ENCODE data around the gene SLC16A4. TPM values are rescaled to one million over a fixed set of nuclear protein-coding genes. Genes with fewer than 3 reads are reported as not detected.

The SLC16A4 gene
- total and polyA plus RNA-seq, 2 of the 8 experiments (the other 6 are each of a cell fraction or from before 2014, with no cell fraction given) = 0.30 to 0.43 TPM

GRCh38 chr1:110338309-110338885, 52.4 kb downstream of the SLC16A4 start (continued):
- TF ChIP-seq SIN3A (conservative IDR thresholded peaks at IDR 0.05 in 1 of 2, IDR thresholded peaks at IDR 0.05 in 1 of 2; ENCODE audit: low read depth in 1 of 2, low read length in 2 of 2) (peak in 1 of 2 experiments; percentile 76; a peak in 1 of 4 replicates), SRF (IDR thresholded peaks at IDR 0.05; ENCODE audit: low read depth, low read length) (no peak), TBP (IDR thresholded peaks at IDR 0.05; ENCODE audit: low read depth, low read length) (peak; percentile 70), E2F6 (IDR thresholded peaks at IDR 0.05) (peak; percentile 92), RFX5 (IDR thresholded peaks at IDR 0.05; ENCODE audit: borderline replicate concordance, low read depth, low read length) (peak; percentile 9; the same call in 1 of the 2 replicates), RBBP5 (IDR thresholded peaks at IDR 0.05; ENCODE audit: borderline replicate concordance, low read depth, low read length) (no peak), CBX8 (IDR thresholded peaks at IDR 0.05; ENCODE audit: borderline replicate concordance, low read depth, low read length) (no peak), GABPA (IDR thresholded peaks at IDR 0.05; ENCODE audit: borderline replicate concordance, insufficient read depth, low read length) (no peak), HDAC6 (IDR thresholded peaks at IDR 0.05; ENCODE audit: low read depth, low read length) (no peak), ATF3 (IDR thresholded peaks at IDR 0.05; ENCODE audit: insufficient read depth, low read depth, low read length) (no peak), POU5F1 (IDR thresholded peaks at IDR 0.05; ENCODE audit: low read depth, low read length) (no peak), BRCA1 (IDR thresholded peaks at IDR 0.05; ENCODE audit: low read depth, low read length) (no peak), TCF12 (IDR thresholded peaks at IDR 0.05; ENCODE audit: low read depth, low read length) (0 out of 2 replicates have a peak, but pooled peaks have one; percentile 18), CTBP2 (IDR thresholded peaks at IDR 0.05; ENCODE audit: borderline replicate concordance, insufficient read depth, insufficient read length, low read length) (no peak), RXRA (IDR thresholded peaks at IDR 0.05; ENCODE audit: insufficient read depth, low read depth, low read length) (no peak), CHD1 (IDR thresholded peaks at IDR 0.05; ENCODE audit: low read depth, low read length) (no peak), MAFK (IDR thresholded peaks at IDR 0.05; ENCODE audit: low read depth, low read length) (no peak), ZNF274 (IDR thresholded peaks at IDR 0.05; ENCODE audit: borderline replicate concordance, extremely low read depth, low read length) (no peak), GTF2F1 (IDR thresholded peaks at IDR 0.05; ENCODE audit: borderline replicate concordance, low read depth, low read length) (no peak; the same call in 1 of the 2 replicates), NRF1 (IDR thresholded peaks at IDR 0.05; ENCODE audit: low read depth, low read length) (no peak)
- TF ChIP-seq, protein P1, sequence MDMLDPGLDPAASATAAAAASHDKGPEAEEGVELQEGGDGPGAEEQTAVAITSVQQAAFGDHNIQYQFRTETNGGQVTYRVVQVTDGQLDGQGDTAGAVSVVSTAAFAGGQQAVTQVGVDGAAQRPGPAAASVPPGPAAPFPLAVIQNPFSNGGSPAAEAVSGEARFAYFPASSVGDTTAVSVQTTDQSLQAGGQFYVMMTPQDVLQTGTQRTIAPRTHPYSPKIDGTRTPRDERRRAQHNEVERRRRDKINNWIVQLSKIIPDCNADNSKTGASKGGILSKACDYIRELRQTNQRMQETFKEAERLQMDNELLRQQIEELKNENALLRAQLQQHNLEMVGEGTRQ (IDR thresholded peaks at IDR 0.05; ENCODE audit: low read length) = no peak
- TF ChIP-seq, protein P2, sequence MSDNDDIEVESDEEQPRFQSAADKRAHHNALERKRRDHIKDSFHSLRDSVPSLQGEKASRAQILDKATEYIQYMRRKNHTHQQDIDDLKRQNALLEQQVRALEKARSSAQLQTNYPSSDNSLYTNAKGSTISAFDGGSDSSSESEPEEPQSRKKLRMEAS (IDR thresholded peaks at IDR 0.05) = peak; percentile 89

Measured in H1 (cell line).